Activated CD8-positive, alpha-beta memory T cell treated with anti-CD3 and anti-CD28 coated beads, Interleukin-2, amount 50 U/mL, for 24 hours (primary cell): ENCODE data around the gene CCDC182.

ENCODE experiments used
- DNase-seq: peaks from one replicate; pipeline ENCODE4 v3.0.0-alpha.2; 2020; ENCODE audit errors: extremely low read depth

Gene CCDC182

GRCh38 chr17:57757735-57758134 is 12.6 kb upstream of the CCDC182 start:
- no peak for DNase-seq

DNA sequence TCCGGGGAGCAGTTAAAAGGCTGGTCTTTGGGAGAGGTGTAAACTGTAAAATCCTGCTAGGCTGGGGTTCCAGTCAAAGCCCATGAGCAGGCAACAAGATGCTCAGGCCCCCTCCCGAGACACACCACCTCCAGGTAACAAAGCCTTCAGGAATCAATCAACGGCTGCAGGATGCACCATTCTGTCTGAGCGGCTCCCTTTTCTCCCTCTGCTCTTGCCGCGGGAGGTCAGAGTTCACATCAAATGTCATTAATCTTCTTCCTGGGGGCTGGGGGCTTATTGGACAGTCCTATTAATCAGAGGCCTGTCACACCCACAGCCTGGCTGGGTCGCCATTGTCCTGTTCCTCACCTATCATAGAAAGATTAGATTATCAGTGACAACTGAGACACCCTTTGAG is 11.9 kb upstream of the CCDC182 start:
- no peak for DNase-seq

DNA sequence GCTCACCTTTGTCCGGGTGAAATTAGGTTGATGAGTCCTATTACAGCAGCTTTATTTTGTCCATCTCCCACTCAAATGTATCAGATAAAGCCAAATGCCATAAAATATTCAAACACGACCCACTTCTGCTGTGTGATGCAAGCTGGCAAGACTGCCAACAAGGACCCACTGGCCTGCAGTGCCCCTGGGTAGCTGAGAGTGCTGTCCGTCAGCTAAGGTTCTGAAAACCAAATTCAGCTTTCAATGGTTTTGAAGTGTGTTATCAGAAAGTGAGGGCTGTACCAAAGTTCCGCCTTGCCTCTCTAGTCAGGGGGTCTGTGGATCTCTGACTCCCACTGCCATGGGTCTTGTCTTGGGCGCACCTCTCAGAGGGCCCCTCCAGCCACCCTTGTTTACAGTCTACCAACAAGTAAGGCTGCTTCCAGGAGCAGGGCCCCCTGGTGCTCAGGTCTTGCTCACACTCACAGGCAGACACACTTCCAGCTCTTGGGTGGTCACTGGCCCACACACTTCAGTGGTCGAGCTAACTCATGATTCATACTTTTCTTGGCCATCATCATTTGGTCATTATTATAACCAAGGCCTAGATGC is 10.5 kb upstream of the CCDC182 start:
- no peak for DNase-seq

- no peak for DNase-seq
Observed at GRCh38 chr17:57752031-57752905, 7.2 kb upstream of the CCDC182 start.

- DNase-seq = no peak
Observed at GRCh38 chr17:57751348-57751971, 6.4 kb upstream of the CCDC182 start.

DNA sequence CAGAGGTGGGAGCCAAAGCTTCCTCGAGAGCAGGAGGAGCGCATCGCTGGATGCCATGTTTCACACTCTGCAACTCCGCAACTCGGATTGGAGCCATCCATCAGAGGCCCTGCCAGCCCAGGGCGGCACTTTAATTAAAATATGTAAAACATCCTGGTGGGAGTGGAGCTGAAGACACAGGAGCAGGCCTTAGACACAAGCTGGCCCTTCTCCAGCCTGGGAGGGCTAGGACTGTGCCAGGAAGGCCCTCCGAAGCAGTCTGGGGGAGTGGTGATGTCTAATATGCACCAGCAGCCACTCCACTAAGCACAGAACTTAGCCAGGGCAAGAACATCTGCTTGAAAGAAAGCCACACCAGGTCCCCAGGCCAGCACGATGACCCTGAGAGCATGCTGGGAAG is 5.8 kb upstream of the CCDC182 start:
- no peak for DNase-seq

DNA sequence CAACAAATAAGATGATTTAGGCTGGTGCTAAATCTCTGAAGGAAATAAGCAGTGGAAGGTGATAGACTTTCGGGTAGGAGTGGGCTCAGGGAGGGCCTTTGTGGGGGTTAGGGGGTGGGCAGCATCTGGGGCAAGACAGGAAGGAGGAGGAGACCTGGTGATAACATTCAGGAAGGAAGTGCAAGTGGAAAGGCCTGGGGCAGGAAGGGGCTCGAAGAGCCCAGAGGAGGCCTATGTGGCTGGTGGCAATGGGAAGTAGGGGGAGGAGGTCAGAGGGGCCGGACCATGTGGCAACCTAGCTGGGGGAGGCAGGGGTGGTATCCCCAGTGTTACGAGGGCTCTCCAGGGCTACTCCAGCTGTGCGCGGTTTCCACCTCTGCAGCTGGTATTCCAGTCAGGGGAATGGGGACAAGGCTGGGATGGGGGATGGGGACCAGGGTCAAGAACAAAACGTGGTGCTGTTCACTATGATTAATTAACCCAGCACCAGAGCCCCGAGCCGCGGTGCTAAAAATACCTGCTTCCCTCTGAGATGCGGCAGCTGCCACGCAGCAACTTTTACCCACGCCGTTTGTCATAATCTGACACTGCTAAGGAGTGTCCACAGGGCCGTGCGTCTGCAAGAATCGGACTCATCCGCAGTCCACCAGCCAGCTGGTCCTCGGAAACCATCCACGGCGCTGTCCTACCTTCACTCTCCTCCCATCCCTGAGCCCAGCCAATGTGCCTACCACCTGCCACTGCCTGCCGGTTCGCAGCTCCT is 5.2 kb upstream of the CCDC182 start:
- DNase-seq = no peak

DNA sequence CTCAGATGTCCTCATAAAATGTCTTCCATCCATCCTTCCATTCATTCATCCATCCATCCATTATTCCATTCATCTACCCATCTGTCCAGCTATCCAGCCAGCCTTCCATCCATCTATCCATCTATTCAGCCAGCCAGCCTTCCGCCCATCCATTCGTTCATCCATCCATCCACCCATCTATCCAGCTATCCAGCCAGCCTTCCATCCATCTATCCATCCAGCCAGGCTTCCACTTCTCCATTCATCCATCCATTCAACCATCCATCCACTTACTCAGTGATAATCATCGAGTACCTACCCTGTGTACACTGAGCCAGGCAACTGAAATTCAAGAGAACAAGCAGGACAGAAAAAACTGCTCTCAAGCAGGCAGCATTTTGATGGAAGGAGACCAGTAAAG is 4.6 kb upstream of the CCDC182 start:
- no peak for DNase-seq

DNA sequence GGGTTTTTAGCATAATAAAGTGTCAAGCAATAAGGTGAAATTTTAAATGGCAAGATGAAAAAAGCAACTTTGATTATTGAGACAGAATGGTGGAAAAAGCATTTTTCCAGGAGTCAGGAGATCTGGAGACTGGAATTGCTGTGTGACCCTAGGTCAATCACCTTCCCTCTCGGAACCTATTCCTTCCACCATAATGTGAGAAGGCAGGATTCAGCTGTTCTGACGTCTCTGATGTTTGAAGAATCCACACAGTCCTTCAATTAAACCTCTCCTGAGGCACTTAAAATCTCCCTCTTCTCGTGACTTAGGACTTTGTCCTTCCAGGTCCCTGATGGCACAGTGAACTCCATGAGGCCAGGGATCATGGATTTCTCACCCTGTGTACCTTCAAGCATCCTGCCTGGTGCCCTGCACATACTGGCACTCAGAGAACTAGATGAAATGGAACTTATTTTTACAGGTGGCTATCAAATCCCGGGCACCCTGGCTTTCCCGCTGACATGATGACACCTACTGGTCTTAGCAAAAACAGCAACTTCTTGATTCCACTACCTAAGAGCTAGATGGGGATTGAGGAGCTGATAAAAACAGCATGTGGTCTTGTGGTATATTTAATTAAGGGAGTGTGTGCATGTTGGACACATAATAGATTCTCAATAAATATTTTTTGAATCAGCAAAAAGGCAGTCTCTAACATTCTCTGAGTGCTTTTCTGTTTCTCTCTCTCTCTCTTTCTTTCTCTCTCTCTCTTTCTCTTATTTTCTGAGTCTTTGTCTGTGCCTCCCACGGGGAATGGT is 2.3 kb upstream of the CCDC182 start:
- no peak for DNase-seq

GRCh38 chr17:57746221-57746620 is 1.1 kb upstream of the CCDC182 start:
- no peak for DNase-seq

GRCh38 chr17:57744195-57745170 is 616 bp downstream of the CCDC182 start:
- DNase-seq = no peak

- no peak for DNase-seq
Observed at GRCh38 chr17:57740235-57740528, 4.9 kb downstream of the CCDC182 start.

GRCh38 chr17:57739402-57740234 is 5.5 kb downstream of the CCDC182 start:
- no peak for DNase-seq

DNA sequence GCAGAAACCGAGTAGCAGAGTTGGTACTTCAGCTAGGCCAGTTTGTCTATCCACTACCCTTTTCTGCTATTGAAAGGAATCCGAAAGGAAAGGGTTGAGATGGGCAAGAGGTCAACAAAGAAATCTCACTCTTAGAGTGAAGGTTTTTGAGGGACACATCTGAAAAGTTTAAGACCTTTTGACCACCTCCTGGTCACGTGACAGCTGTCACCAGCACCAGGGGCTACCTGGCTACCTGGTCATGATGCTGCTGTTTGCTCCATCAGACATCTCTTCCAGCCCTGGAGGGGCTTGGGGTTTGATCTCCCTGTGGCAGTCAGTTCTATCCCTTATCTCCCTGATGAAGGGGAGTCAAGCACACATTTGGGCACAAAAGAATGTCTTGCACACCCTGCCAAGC is 7.6 kb downstream of the CCDC182 start:
- DNase-seq = no peak

GRCh38 chr17:57735707-57736106 is 9.4 kb downstream of the CCDC182 start:
- DNase-seq = no peak

- no peak for DNase-seq
Observed at GRCh38 chr17:57735230-57735629, 9.9 kb downstream of the CCDC182 start.

DNA sequence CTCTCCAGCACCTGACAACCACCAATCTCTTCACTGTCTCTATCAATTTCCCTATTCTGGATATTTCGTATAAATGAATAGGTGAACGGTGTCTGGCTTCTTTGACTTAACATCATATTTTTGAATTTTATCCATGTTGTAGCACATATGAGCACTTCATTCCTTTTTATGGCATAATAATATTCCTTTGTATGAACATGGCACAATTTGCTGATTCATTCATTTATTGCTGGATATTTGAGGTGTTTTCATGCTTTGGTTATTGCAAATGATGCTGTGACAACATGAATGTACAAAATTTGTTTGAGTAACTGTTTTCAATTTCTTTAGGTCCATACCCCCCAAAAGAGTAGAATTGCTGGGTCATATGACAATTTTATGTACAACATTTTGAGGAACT is 12.0 kb downstream of the CCDC182 start:
- DNase-seq = no peak

DNA sequence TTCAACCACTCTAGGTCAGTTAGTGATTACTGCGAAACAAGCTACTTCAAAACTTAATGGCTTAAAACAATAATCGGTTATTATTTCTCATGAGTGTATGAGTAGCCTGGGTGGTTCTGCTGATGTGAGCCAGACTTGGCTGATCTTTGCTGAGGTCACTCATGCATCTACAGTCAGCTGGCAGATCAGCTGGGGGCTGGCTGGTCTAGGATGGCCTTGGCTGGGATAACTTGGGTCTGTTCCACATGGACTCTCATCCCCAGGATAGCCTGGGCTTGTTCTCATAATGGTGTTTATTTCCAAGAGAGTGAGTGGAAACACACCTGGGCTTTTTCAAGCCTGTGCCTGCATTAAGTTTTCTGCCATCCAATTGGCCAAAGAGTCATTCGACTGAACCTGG is 13.0 kb downstream of the CCDC182 start:
- no peak for DNase-seq

DNA sequence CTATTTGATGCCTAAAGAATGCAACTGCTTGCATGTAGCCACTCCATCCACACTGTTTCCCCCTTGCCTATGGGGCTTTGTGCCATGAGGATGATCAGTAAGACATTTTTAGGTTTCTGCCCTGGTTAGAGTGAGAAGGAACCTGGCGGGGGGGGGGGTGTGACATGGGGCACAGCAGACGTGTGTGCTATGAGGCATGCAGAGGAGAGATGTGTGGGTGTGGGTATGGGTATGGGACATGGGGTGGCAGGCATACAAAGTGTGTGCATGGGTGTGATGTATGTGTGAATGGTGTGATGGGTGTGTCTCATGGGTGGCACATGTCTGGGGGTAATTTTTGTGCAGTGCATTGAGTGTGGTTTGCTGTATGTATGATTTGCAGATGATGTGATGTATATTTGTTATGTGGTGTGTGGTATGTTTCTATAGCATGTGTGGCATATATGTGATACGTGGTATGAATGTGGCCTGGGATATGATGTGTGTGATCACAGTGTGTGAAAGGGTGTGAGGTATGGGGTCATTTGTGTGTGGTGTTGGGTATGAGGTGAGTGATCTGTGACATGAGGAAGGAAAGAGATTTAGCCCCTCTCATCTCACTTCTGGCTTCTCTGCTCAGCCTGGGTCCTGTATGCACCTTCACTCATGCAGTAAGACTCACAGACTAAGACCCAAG is 14.9 kb downstream of the CCDC182 start:
- no peak for DNase-seq
